GM19043 (cell line): ENCODE measurements around the gene ADAMTS16.
A peak's percentile ranks its signal among the peaks of the same experiment; 100 is the strongest.

Experiments
- ATAC-seq: cut with Tn5 transposase; IDR thresholded peaks from one replicate; pipeline ENCODE4 v1.9.1; 2021; ENCODE audit warnings: low read depth; ENCODE audit not compliant: unreplicated experiment

Gene ADAMTS16

DNA sequence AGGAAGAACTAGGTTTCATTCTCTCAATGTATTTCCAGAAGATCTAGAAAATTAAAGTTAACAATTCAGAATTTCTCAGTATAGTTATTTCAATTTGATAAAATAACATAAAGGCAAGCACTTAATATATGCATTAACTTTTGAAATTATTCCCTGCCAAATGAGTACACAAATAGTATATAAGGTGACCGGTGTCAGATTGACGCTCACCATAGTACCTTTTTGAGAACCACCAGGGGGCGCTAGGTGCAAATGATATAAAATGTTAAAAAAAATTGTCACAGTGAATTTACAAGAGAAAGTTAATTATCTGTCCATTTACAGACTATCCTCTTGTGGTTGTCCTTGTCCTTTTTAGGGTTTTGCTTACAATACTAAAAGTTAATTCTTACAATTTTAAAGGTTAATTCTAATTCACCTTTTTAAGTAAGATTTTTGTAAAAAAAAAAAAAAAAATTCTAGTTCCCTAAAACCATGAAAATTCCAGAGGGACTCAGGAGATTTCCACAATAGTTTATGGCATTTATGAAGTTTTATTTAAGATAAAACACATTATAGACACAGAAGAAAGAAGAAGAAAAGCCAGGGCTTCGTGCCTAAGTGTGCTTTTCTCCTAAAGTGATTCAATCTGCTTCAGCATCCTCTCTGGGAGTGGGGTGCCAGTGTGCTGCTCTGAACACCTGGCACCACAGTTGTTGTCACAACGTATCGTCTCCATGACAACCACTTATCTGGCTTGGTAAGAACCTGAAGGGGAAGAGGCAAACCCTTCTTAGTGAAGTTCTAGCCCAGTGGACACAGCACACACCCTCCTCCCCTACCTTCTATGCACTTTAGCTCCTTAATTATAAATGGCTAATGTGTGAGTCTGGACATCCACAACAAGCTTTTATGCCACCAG, 1.7 kb downstream of the ADAMTS16 start:
- ATAC-seq = peak; percentile 55

GRCh38 chr5:5144441-5144840, 4.3 kb downstream of the ADAMTS16 start:
- no peak for ATAC-seq

DNA sequence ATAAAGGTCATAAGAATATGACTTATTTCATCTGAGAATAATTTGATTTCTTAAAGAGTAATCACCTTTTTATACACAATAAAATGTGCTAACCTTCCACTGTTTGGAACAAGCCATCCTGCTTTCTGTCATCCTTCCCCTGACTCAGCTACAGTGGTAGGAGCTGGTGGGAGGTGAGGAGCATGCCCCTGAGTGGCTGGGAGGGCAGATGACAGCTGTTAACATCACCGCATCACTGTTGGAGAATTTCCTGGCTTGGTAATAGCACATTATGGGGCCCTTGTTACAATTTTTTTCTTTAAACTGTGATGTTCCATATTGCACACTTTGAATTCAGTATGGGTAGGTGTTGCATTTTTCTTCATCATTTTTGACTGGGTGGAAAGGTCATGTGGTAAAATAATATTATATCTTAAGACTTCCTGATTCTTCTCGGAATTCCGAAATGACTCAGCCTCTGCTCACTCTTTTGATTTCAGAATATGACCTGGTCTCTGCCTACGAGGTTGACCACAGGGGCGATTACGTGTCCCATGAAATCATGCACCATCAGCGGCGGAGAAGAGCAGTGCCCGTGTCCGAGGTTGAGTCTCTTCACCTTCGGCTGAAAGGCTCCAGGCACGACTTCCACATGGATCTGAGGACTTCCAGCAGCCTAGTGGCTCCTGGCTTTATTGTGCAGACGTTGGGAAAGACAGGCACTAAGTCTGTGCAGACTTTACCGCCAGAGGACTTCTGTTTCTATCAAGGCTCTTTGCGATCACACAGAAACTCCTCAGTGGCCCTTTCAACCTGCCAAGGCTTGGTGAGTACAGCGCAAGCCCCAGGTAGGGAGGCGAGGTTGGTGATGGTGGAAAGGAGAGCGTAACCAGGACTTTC, 5.8 kb downstream of the ADAMTS16 start:
- ATAC-seq = no peak

- no peak for ATAC-seq
Measured at GRCh38 chr5:5146530-5147160, 6.5 kb downstream of the ADAMTS16 start.

DNA sequence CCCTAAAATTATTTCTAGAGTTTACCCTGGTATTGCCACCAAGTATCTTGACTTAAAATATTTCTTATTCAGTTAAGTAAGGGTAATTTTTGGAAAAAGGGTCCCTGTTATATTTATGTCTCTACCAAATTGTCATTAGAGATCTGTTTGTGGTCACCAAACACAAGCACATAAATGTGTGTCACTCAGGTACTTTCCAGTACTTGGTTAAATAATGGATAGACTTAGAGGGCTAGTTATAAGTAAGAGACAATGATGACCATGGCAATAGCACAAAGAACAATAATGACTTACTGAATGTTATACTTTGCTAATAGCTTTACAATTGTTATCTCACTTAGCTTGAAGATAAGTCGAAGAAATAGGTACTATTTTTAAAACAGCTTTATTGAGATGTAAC, 9.0 kb downstream of the ADAMTS16 start:
- no peak for ATAC-seq

GRCh38 chr5:5150667-5151066, 10.5 kb downstream of the ADAMTS16 start:
- no peak for ATAC-seq

DNA sequence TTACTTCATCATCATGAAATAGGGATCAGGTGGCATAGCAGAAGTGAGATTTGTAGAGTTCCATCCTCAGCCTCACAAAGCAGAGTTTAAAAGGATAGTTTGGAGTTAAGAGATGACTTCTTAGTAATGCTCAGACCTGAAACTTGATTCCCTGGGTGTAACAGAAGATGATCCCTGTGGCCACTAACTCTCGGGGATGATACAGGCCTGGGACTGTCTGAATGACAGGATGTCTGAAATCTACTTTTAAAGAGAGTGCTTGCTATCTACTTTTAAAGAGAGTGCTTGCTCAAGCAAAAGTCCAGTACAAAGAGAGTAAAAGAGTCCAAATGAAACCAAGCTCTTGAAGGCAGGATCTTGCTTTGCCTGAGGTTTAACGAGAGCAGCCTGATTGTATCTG, 14.6 kb downstream of the ADAMTS16 start:
- no peak for ATAC-seq

GRCh38 chr5:5155617-5156016, 15.5 kb downstream of the ADAMTS16 start:
- ATAC-seq = no peak

DNA sequence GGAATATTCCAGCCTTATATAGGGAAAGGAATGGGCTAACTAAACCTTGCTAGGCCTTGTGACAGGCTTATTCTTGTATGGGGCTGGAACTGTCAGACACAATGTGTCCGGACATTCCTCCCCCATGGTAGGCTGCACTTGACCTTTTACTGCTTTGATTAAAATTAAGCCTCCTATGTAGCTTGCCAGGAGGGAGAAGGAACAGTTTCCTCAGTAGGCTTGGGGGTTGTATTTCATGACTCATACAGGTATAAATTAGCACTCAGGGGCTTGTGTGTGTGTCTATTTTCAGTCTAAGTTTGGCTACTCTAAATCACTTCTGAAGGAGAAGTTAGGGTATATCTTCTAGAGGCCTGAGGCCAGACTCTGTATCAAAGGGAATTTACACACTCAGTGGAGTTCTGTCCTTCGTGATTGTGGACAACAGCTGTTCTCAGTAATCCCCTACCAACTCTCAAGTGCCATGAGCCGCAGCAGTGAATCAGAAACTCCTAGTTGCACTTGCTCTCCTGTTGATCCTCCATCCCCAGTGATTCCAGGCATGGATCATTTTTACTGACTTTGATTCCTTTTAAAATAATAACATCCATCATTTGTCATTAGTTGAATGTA, 16.4 kb downstream of the ADAMTS16 start:
- no peak for ATAC-seq

DNA sequence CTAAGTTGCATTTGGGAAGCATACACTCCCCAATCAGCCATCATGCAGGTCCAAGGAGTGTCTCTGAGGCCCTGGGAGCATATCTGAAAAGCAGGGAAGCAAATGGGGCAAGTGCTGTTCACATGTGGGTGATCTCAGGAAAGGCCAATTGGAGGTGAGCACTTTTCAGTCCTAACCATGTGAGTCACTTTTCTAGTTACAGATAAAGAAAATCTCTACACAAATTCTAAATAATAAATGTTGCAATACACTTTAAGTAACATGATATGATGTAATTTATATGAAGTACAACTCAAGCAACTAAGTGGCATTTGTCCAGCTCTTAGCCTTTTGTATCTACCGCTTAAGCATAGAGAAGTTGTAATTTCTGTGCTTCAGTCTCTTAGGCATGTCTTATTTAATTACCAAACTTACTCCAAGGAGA, 18.4 kb downstream of the ADAMTS16 start:
- ATAC-seq = no peak

DNA sequence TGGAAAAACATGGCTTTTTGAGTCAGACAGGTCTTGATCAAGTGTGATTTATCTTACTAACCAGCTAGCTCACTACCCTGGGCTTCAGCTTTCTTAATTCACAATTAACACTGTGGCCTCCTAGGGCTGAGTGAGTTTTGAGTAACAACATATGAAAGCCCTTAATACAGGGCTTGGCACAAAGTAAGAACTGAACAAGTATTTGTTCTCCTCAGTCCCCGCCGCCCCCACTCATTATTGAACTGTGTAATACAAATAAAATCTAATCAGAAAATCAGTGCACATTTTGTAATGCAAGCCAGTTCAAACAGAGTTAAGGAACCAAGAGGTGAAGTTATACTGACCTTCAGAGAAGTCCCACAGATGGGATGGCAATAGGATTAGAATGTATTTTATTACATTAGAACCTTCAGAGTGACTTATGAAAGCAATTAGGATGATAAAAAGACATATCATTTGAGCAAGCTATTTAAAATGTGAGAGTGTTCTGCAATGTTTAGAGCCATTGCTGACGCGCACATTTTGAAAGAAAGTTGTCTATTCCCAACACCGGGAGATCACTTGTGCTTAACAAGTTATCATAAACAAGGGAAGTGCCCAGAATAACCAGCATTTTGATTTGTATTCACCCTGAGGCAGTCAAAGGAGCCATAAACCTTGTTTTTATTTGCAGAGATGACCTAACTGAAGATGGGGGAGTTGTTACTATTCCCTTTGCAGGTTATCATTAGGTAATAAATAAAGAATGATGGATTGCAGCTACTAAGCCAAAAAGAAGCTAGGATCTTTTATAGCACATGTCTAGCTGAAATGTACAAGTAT, 19.4 kb downstream of the ADAMTS16 start:
- ATAC-seq = no peak

- no peak for ATAC-seq
Measured at GRCh38 chr5:5164163-5164562, 24.0 kb downstream of the ADAMTS16 start.

DNA sequence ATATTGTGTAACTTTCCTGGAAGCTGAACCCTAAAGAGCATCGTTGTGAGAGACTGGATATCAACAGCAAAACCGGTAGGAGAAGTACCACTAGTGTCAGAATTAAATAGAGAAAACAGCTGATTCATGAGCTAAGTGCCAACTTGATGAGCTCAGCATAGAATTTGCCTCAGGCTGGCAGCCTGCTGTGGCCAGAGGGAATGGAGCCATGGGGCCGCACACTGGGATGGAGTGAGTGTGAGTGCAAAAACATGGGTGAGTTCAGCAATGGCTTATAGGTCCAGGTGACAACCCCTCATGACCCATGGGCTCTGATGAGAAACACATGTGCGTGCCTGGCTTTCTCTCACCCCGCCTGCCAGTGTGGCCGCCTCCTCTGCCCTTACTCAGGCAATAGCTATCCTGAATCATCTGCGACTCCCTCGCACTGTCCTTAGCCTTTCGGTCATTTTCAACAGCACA, 25.4 kb downstream of the ADAMTS16 start:
- no peak for ATAC-seq

- no peak for ATAC-seq
Measured at GRCh38 chr5:5169466-5169865, 29.3 kb downstream of the ADAMTS16 start.

- ATAC-seq = no peak
Measured at GRCh38 chr5:5178136-5178535, 38.0 kb downstream of the ADAMTS16 start.

DNA sequence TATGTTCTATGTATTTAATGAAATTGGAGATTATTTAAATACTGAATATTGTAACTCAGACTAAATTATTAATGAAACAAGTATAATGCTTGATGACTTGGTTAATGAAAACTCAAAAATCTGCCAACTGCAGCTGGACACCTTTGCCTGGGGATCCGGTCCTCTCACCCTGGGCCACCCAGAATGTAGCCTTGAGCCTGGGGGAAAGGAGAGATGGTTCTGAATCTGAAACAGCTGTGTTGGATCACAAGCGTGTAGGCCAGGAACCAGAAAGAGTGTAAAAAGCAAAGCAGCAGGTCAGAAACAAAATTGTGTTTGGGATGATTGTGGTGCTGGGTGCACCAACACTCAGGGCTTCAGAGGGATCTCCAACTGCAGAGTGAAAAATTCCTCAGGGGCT, 38.5 kb downstream of the ADAMTS16 start:
- no peak for ATAC-seq

- no peak for ATAC-seq
Measured at GRCh38 chr5:5179079-5179478, 38.9 kb downstream of the ADAMTS16 start.

GRCh38 chr5:5179597-5179996, 39.5 kb downstream of the ADAMTS16 start:
- no peak for ATAC-seq

- no peak for ATAC-seq
Measured at GRCh38 chr5:5181650-5182324, 41.7 kb downstream of the ADAMTS16 start.
